HEK293 (cell line): ENCODE results near the gene TMEM126B.
A peak's percentile ranks its signal among the peaks of the same experiment; 100 is the strongest.

Experiments used
- ATF2 ChIP-seq: fragments of 450-650 bp; formaldehyde crosslinking; IDR thresholded peaks from 2 replicates; pipeline ENCODE4 v1.5.1; 2016; ENCODE audit warnings: missing biosample characterization, missing genetic modification characterization, low read depth
- BCL11A ChIP-seq: fragments of 450-650 bp; formaldehyde crosslinking; IDR thresholded peaks from 2 replicates; pipeline ENCODE4 v1.5.1; 2016; ENCODE audit warnings: low read depth, missing biosample characterization, missing genetic modification characterization
- CTCF ChIP-seq: fragments of 450-650 bp; formaldehyde crosslinking; IDR thresholded peaks from 2 replicates; pipeline ENCODE4 v1.5.1; 2016; ENCODE audit warnings: missing biosample characterization, missing genetic modification characterization
- EGR2 ChIP-seq: fragments of 450-650 bp; formaldehyde crosslinking; IDR thresholded peaks from 2 replicates; pipeline ENCODE4 v1.5.1; 2016; ENCODE audit warnings: low read depth, missing biosample characterization, missing genetic modification characterization
- GLI4 ChIP-seq: fragments of 450-650 bp; formaldehyde crosslinking; IDR thresholded peaks from 2 replicates; pipeline ENCODE4 v1.5.1; 2016; ENCODE audit warnings: missing biosample characterization, missing genetic modification characterization
- HOXD13 ChIP-seq: sonication (generic); formaldehyde crosslinking; IDR thresholded peaks from 2 replicates; pipeline ENCODE4 v1.8.0; 2022; ENCODE audit warnings: missing genetic modification reagents, borderline replicate concordance
- INSM2 ChIP-seq: fragments of 450-650 bp; formaldehyde crosslinking; IDR thresholded peaks from 2 replicates; pipeline ENCODE4 v1.5.1; 2016; ENCODE audit warnings: missing biosample characterization, missing genetic modification characterization
- KLF16 ChIP-seq: fragments of 450-650 bp; formaldehyde crosslinking; IDR thresholded peaks from 2 replicates; pipeline ENCODE4 v1.5.1; 2017; ENCODE audit warnings: missing biosample characterization, missing genetic modification characterization
- MYNN ChIP-seq: fragments of 450-650 bp; formaldehyde crosslinking; IDR thresholded peaks from 2 replicates; pipeline ENCODE4 v1.5.1; 2016; ENCODE audit warnings: missing biosample characterization, missing genetic modification characterization, borderline replicate concordance
- SP2 ChIP-seq: fragments of 450-650 bp; formaldehyde crosslinking; IDR thresholded peaks from 2 replicates; pipeline ENCODE4 v1.5.1; 2016; ENCODE audit warnings: missing biosample characterization, missing genetic modification characterization
- YY1 ChIP-seq: fragments of 450-650 bp; formaldehyde crosslinking; IDR thresholded peaks from 2 replicates; pipeline ENCODE4 v1.5.1; 2018; ENCODE audit warnings: missing biosample characterization, missing genetic modification characterization
- ZBTB17 ChIP-seq: fragments of 450-650 bp; formaldehyde crosslinking; IDR thresholded peaks from 2 replicates; pipeline ENCODE4 v1.5.1; 2016; ENCODE audit warnings: missing biosample characterization, missing genetic modification characterization
- ZBTB44 ChIP-seq: fragments of 450-650 bp; IDR thresholded peaks from 2 replicates; pipeline ENCODE4 v1.5.1; 2018; ENCODE audit warnings: missing biosample characterization, mild to moderate bottlenecking, missing genetic modification characterization
- ZEB2 ChIP-seq: fragments of 450-650 bp; formaldehyde crosslinking; IDR thresholded peaks from 2 replicates; pipeline ENCODE4 v1.5.1; 2016; ENCODE audit warnings: missing biosample characterization, missing genetic modification characterization
- ZFHX2 ChIP-seq: fragments of 450-650 bp; formaldehyde crosslinking; conservative IDR thresholded peaks from 2 replicates; pipeline ENCODE4 v1.5.1; 2016; ENCODE audit warnings: missing biosample characterization, missing genetic modification characterization
- ZFP37 ChIP-seq: fragments of 450-650 bp; formaldehyde crosslinking; IDR thresholded peaks from 2 replicates; pipeline ENCODE4 v1.5.1; 2016; ENCODE audit warnings: missing biosample characterization, missing genetic modification characterization
- ZFP69B ChIP-seq: fragments of 450-650 bp; formaldehyde crosslinking; IDR thresholded peaks from 2 replicates; pipeline ENCODE4 v1.5.1; 2016; ENCODE audit warnings: missing biosample characterization, missing genetic modification characterization
- ZNF112 ChIP-seq: fragments of 450-650 bp; formaldehyde crosslinking; IDR thresholded peaks from 2 replicates; pipeline ENCODE4 v1.5.0; 2017; ENCODE audit warnings: missing biosample characterization, missing genetic modification characterization
- ZNF121 ChIP-seq: fragments of 450-650 bp; formaldehyde crosslinking; IDR thresholded peaks from 2 replicates; pipeline ENCODE4 v1.5.1; 2016; ENCODE audit warnings: missing biosample characterization, missing genetic modification characterization
- ZNF140 ChIP-seq: fragments of 450-650 bp; formaldehyde crosslinking; IDR thresholded peaks from 2 replicates; pipeline ENCODE4 v1.5.1; 2016; ENCODE audit warnings: missing biosample characterization, missing genetic modification characterization
- ZNF16 ChIP-seq: fragments of 450-650 bp; formaldehyde crosslinking; IDR thresholded peaks from 2 replicates; pipeline ENCODE4 v1.5.1; 2016; ENCODE audit warnings: low read depth, missing biosample characterization, missing genetic modification characterization
- ZNF169 ChIP-seq: fragments of 450-650 bp; formaldehyde crosslinking; IDR thresholded peaks from 2 replicates; pipeline ENCODE4 v1.5.1; 2016; ENCODE audit warnings: missing biosample characterization, missing genetic modification characterization
- ZNF175 ChIP-seq: fragments of 450-650 bp; formaldehyde crosslinking; IDR thresholded peaks from 2 replicates; pipeline ENCODE4 v1.5.1; 2016; ENCODE audit warnings: missing biosample characterization, missing genetic modification characterization
- ZNF18 ChIP-seq: fragments of 450-650 bp; formaldehyde crosslinking; IDR thresholded peaks from 2 replicates; pipeline ENCODE4 v1.5.1; 2016; ENCODE audit warnings: missing biosample characterization, missing genetic modification characterization
- ZNF302 ChIP-seq: fragments of 450-650 bp; formaldehyde crosslinking; IDR thresholded peaks from 2 replicates; pipeline ENCODE4 v1.5.1; 2016; ENCODE audit warnings: missing biosample characterization, missing genetic modification characterization, low read depth
- ZNF324 ChIP-seq: fragments of 450-650 bp; formaldehyde crosslinking; IDR thresholded peaks from 2 replicates; pipeline ENCODE4 v1.5.1; 2016; ENCODE audit warnings: missing biosample characterization, missing genetic modification characterization
- ZNF335 ChIP-seq: fragments of 450-650 bp; formaldehyde crosslinking; conservative IDR thresholded peaks from 2 replicates; pipeline ENCODE4 v1.5.1; 2016; ENCODE audit warnings: missing biosample characterization, missing genetic modification characterization
- ZNF660 ChIP-seq: fragments of 450-650 bp; IDR thresholded peaks from 2 replicates; pipeline ENCODE4 v1.5.1; 2018; ENCODE audit warnings: missing biosample characterization, mild to moderate bottlenecking, missing genetic modification characterization
- ZNF76 ChIP-seq: fragments of 450-650 bp; formaldehyde crosslinking; IDR thresholded peaks from 2 replicates; pipeline ENCODE4; 2016; ENCODE audit warnings: low read depth, missing biosample characterization, missing genetic modification characterization, borderline replicate concordance
- ZNF785 ChIP-seq: fragments of 450-650 bp; formaldehyde crosslinking; IDR thresholded peaks from 2 replicates; pipeline ENCODE4 v1.5.1; 2016; ENCODE audit warnings: missing biosample characterization, missing genetic modification characterization
- ZNF792 ChIP-seq: fragments of 450-650 bp; formaldehyde crosslinking; IDR thresholded peaks from 2 replicates; pipeline ENCODE4 v1.5.1; 2016; ENCODE audit warnings: missing biosample characterization, missing genetic modification characterization
- ZNF830 ChIP-seq: fragments of 450-650 bp; IDR thresholded peaks from 2 replicates; pipeline ENCODE4 v1.5.0; 2018; ENCODE audit warnings: missing biosample characterization, missing genetic modification characterization, low read depth, mild to moderate bottlenecking, moderate library complexity
- ZNF843 ChIP-seq: fragments of 450-650 bp; formaldehyde crosslinking; IDR thresholded peaks from 2 replicates; pipeline ENCODE4 v1.5.1; 2016; ENCODE audit warnings: missing biosample characterization, missing genetic modification characterization
- ZSCAN23 ChIP-seq: fragments of 450-650 bp; formaldehyde crosslinking; IDR thresholded peaks from 2 replicates; pipeline ENCODE4 v1.5.1; 2016; ENCODE audit warnings: missing biosample characterization, missing genetic modification characterization

TMEM126B gene

GRCh38 chr11:85663753-85664614 lies 35.6 kb downstream of the TMEM126B start (continued):
- TF ChIP-seq ATF2 (tag by site-specific recombination) (no peak), BCL11A (tag by site-specific recombination) (no peak), ZNF76 (tag by site-specific recombination) (no peak), ZNF175 (tag by site-specific recombination) (no peak), KLF16 (peak; percentile 23; the same call in 1 of the 2 replicates), ZNF140 (tag by site-specific recombination) (no peak), INSM2 (tag by site-specific recombination) (no peak), YY1 (tag by site-specific recombination) (no peak), ZNF335 (peak; percentile 90), HOXD13 (CRISPR knock-in tag) (no peak), ZNF16 (no peak), ZNF830 (tag by site-specific recombination) (no peak), ZNF18 (tag by site-specific recombination) (no peak), ZNF792 (no peak), ZNF121 (tag by site-specific recombination) (no peak), ZBTB44 (tag by site-specific recombination) (0 out of 2 replicates have a peak, but pooled peaks have one; percentile 44), ZFP37 (tag by site-specific recombination) (0 out of 2 replicates have a peak, but pooled peaks have one; percentile 29), ZNF169 (no peak), ZFP69B (no peak), ZNF785 (tag by site-specific recombination) (no peak), ZNF302 (tag by site-specific recombination) (no peak), ZFHX2 (tag by site-specific recombination) (no peak), CTCF (peak; percentile 79), ZNF112 (no peak), ZSCAN23 (tag by site-specific recombination) (no peak), ZBTB17 (tag by site-specific recombination) (peak; percentile 86), MYNN (no peak), EGR2 (tag by site-specific recombination) (no peak), ZNF843 (tag by site-specific recombination) (no peak), ZNF660 (no peak), GLI4 (tag by site-specific recombination) (no peak), ZNF324 (tag by site-specific recombination) (no peak), SP2 (peak; percentile 57), ZEB2 (no peak)
